Left colon (tissue), 2 donors: ENCODE measurements around the gene HTN1. TPM values are rescaled to one million over a fixed set of nuclear protein-coding genes. Genes with fewer than 3 reads are reported as not detected.

Source experiments
- total RNA-seq, 2 donors: library from RNA; stranded (reverse); fragmentation: NEBNext Ultra II Directional; extraction: Animal tissue kit (Norgen Biotek cat#: 25700); gene quantifications; one replicate each; pipeline ENCODE4 v1.2.1, GENCODE V29; 2021
- donor health status: DM: no; HTN: no; CAD: no.
- donor health status: DM: yes; HTN: yes; CAD: no.

The HTN1 gene
- total RNA-seq, 2 donors from 2014 or later: not detected

Other genes with a start within 250 kb of the HTN1 start
- gene SULT1E1, start 190.3 kb upstream of the HTN1 start, total RNA-seq: under 1 TPM in 1 of 2 donors, not detected in 1; 0.47 TPM
- gene CSN1S1, start 119.4 kb upstream of the HTN1 start, total RNA-seq: not detected
- gene CSN2, start 84.7 kb upstream of the HTN1 start, total RNA-seq: not detected
- gene STATH, start 54.5 kb upstream of the HTN1 start, total RNA-seq: not detected
- gene HTN3, start 22.0 kb upstream of the HTN1 start, total RNA-seq: not detected
- not detected for gene PRR27, start 103.8 kb downstream of the HTN1 start, total RNA-seq
- gene ODAM, start 145.3 kb downstream of the HTN1 start, total RNA-seq: not detected
- not detected for gene FDCSP, start 175.7 kb downstream of the HTN1 start, total RNA-seq
- gene CSN3, start 192.2 kb downstream of the HTN1 start, total RNA-seq: not detected